Left lung (tissue), 10 donors: ENCODE measurements around the gene TLCD3B. TPM values are rescaled to one million over a fixed set of nuclear protein-coding genes. Genes with fewer than 3 reads are reported as not detected.
"Not testable (repeated sequence)": the region's sequence is repeated elsewhere in the genome, so short reads cannot be mapped to it uniquely, and the experiment has no call there.

ENCODE experiments used
- ATAC-seq: fragments of 200-7000 bp; cut with Tn5 transposase; one replicate; pipeline ENCODE4 v1.9.1; 2020; ENCODE audit warnings: moderate library complexity
- DNase-seq, 4 donors: peaks; one replicate each; pipeline ENCODE4 v3.0.0-alpha.2; 2013 to 2020
- H3K27ac ChIP-seq, 2 donors: fragments of 200-600 bp; sonication (generic) in 1 of 2; one replicate each; pipeline versions ENCODE4 v1.5.0 to v1.8.0; 2020 to 2021
- H3K27me3 ChIP-seq, 2 donors: fragments of 200-600 bp; sonication (generic) in 1 of 2; one replicate each; pipeline versions ENCODE4 v1.5.0 to v1.8.0; 2020 to 2021
- H3K36me3 ChIP-seq, 2 donors: fragments of 200-600 bp; sonication (generic) in 1 of 2; one replicate each; pipeline versions ENCODE4 v1.5.0 to v1.8.0; 2020 to 2021
- H3K4me1 ChIP-seq, 2 donors: fragments of 200-600 bp; one replicate each; pipeline ENCODE4 v1.8.0; 2021
- H3K4me3 ChIP-seq, 2 donors: fragments of 200-600 bp; sonication (generic) in 1 of 2; one replicate each; pipeline versions ENCODE4 v1.5.0 to v1.8.0; 2020 to 2021; ENCODE audit warnings: mild to moderate bottlenecking in 1 of 2
- H3K9me3 ChIP-seq, 2 donors: fragments of 200-600 bp; sonication (generic) in 1 of 2; one replicate each; pipeline versions ENCODE4 v1.5.0 to v1.8.0; 2020 to 2021
- intact Hi-C, 2 donors: fragments of 100-400 bp; cut with DNase I; formaldehyde crosslinking; loops; one replicate each; pipeline versions ENCODE4 v1.11.2 to v1.14.2; 2022
- polyA plus RNA-seq, 6 donors: library from polyadenylated mRNA; unstranded; fragments of 120-200 nt; gene quantifications; one replicate each; pipeline ENCODE4 v1.2.1, GENCODE V29; 2013; ENCODE audit not compliant: insufficient read length in 6 of 6
- total RNA-seq, 2 donors: library from RNA; stranded (reverse); fragmentation: NEBNext Ultra II Directional; extraction: Animal tissue kit (Norgen Biotek cat#: 25700); gene quantifications; one replicate each; pipeline ENCODE4 v1.2.1, GENCODE V29; 2021
- TF ChIP-seq, protein P1 (sequence below), 2 donors: fragments of 200-600 bp; sonication (generic) in 1 of 2; IDR thresholded peaks; one replicate each; pipeline versions ENCODE4 v1.5.0 to v1.8.0; 2021; ENCODE audit warnings: antibody characterized with exemption in 2 of 2
- donor health status: DM: no; HTN: yes; CAD: no.
- donor health status: DM: no; HTN: no; CAD: no.

The TLCD3B gene
- total and polyA plus RNA-seq, 8 donors: 0.28 to 1.4 (median 0.85) TPM; not detected in 1

- Histone ChIP-seq H3K36me3 (no peaks in the 10 kb centered on the region), H3K27me3 (peaks cover 0 to 14% of the 10 kb centered on the region in 2 donors), H3K9me3 (no peaks in the 10 kb centered on the region), H3K27ac (no peak overlapping the region), H3K4me1 (no peaks in the 10 kb centered on the region), H3K4me3 (no peak overlapping the region)
- intact Hi-C loops: no loop called here
- DNase-seq (no peak), ATAC-seq (no peak)
- TF ChIP-seq, protein P1, sequence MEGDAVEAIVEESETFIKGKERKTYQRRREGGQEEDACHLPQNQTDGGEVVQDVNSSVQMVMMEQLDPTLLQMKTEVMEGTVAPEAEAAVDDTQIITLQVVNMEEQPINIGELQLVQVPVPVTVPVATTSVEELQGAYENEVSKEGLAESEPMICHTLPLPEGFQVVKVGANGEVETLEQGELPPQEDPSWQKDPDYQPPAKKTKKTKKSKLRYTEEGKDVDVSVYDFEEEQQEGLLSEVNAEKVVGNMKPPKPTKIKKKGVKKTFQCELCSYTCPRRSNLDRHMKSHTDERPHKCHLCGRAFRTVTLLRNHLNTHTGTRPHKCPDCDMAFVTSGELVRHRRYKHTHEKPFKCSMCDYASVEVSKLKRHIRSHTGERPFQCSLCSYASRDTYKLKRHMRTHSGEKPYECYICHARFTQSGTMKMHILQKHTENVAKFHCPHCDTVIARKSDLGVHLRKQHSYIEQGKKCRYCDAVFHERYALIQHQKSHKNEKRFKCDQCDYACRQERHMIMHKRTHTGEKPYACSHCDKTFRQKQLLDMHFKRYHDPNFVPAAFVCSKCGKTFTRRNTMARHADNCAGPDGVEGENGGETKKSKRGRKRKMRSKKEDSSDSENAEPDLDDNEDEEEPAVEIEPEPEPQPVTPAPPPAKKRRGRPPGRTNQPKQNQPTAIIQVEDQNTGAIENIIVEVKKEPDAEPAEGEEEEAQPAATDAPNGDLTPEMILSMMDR (IDR thresholded peaks at IDR 0.05): no peak
These were observed 15.1 kb upstream of the TLCD3B start for GRCh38 chr16:30046178-30046577.

DNA sequence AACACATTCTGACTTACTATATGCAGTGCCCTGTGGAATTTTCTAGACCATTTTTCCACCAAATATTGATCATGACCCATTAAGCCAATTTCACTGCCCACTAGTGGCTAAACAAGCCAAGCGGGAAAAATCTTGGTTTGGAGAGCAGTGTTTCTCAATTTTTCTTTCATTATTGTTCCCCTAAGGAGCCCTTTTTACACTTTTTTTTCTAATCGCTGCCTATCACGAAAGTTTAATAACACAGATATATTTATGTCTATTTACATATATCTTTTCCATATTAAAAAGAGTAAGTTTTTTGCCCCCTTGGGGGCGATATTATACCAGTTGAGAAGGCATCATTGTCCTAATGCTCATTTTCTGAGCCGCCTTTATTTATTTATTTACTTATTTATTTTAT, 10.8 kb upstream of the TLCD3B start:
- ATAC-seq (peak; percentile 31), DNase-seq (peak in 1 of 4 donors; percentile 47)
- Histone ChIP-seq H3K27me3 (peaks cover 0 to 18% of the 10 kb centered on the region in 2 donors), H3K4me3 (no peak overlapping the region), H3K4me1 (no peaks in the 10 kb centered on the region), H3K9me3 (no peaks in the 10 kb centered on the region), H3K27ac (no peak overlapping the region), H3K36me3 (no peaks in the 10 kb centered on the region)
- intact Hi-C loops: no loop called here
- TF ChIP-seq, protein P1 (IDR thresholded peaks at IDR 0.05): peak; percentile 19 to 34

DNA sequence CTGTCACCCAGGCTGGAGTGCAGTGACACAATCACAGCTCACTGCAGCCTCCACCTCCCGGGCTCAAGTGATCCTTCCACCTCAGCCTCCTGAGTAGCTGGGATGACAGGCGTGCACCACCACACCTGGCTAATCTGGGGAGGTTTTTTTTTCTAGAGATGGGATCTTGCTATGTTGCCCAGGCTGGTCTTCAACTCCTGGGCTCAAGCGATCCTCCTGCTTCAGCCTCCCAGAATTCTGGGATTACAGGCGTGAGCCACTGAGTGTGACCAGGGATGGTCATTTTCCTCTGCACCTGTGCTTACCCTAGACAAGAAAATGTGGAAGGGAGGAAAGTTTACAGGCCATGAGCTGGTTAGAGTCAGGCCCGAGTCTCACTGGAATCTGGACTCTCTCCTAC, 9.6 kb upstream of the TLCD3B start:
- H3K9me3 ChIP-seq, ATAC-seq, H3K4me1 ChIP-seq, H3K4me3 ChIP-seq, intact Hi-C loops, H3K36me3 ChIP-seq, DNase-seq, H3K27ac ChIP-seq: not testable (repeated sequence)
- H3K27me3 ChIP-seq: peaks cover 0 to 16% of the 10 kb centered on the region in 2 donors

- ATAC-seq: no peak
- TF ChIP-seq, protein P1 (IDR thresholded peaks at IDR 0.05): no peak
- Histone ChIP-seq H3K4me1 (no peaks in the 10 kb centered on the region), H3K27ac (no peak overlapping the region), H3K36me3 (no peaks in the 10 kb centered on the region), H3K27me3 (peaks cover 0 to 21% of the 10 kb centered on the region in 2 donors), H3K4me3 (no peak overlapping the region), H3K9me3 (no peaks in the 10 kb centered on the region)
- intact Hi-C loops: no loop called here
- no peak for DNase-seq
These were observed 9.2 kb upstream of the TLCD3B start for GRCh38 chr16:30040221-30040620.

DNA sequence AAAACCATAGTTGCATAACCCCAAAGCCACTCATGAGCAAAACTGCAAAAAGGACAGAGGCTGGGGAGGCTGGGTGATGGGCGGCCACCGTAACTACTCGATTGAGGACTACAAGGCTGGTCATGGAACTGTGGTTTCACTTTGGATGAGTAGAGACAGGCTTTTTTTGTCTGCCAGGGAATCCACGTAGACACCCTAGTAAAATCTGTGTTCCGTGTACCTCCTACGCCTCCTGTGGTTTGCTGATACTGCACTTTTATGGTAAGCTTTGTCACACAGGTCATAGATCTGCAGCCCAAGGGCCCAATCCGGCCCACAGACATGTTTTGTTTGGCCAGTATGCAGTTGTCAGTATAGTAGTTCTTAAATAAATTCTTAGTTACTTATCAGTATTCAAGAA, 2.2 kb upstream of the TLCD3B start:
- H3K27me3 ChIP-seq: peaks cover 34 to 79% of the 10 kb centered on the region in 2 donors

More for the DNA sequence above, 2.2 kb upstream of the TLCD3B start:
- Histone ChIP-seq H3K27ac (no peak overlapping the region), H3K9me3 (no peaks in the 10 kb centered on the region), H3K4me3 (no peak overlapping the region), H3K4me1 (peaks cover 0 to 9% of the 10 kb centered on the region in 2 donors), H3K36me3 (no peaks in the 10 kb centered on the region)
- TF ChIP-seq, protein P1 (IDR thresholded peaks at IDR 0.05): no peak
- ATAC-seq (no peak), DNase-seq (peak in 1 of 4 donors; percentile 13)
- intact Hi-C loops: no loop called here
